A549 (cell line): Measurements from ENCODE around the gene PLEKHA4. TPM values are rescaled to one million over a fixed set of nuclear protein-coding genes. Genes with fewer than 3 reads are reported as not detected.
A peak's percentile ranks its signal among the peaks of the same experiment; 100 is the strongest.

Experiments used
- ATAC-seq, 2 experiments: fragments of 200-7000 bp in 1 of 2; fragments of >200 bp in 1 of 2; cut with Nextera tagmentation in 1 of 2; cut with Tn5 transposase in 1 of 2; 3 replicates each; pipeline versions ENCODE4 v1.8.0 to v1.9.1; 2018 to 2020; ENCODE audit warnings: mild to moderate bottlenecking in 1 of 2, moderate library complexity in 1 of 2
- CTCF ChIA-PET: fragments of 300-600 bp; sonication (Branson Sonifier 250); formaldehyde crosslinking; extraction: SDS; loops from one replicate; lab custom pipeline; 2021; ENCODE audit warnings: antibody characterized with exemption, inconsistent platforms; lab: Yijun Ruan, JAX
- POLR2A ChIA-PET: fragments of 350-600 bp; formaldehyde crosslinking; extraction: SDS; loops from one replicate; lab custom pipeline; 2021; ENCODE audit warnings: antibody characterized with exemption, inconsistent platforms; lab: Yijun Ruan, JAX
- DNase-seq, 2 experiments: peaks; one replicate each; pipeline versions ENCODE4 v3.0.0 to v3.0.0-alpha.2; 2011 to 2016; ENCODE audit warnings: low read depth in 1 of 2, low spot score in 1 of 2
- FAIRE-seq: peaks from 2 replicates; lab custom pipeline; 2011; peaks lifted over from hg19 to GRCh38; lab: Jason Lieb, UNC
- H3K27ac ChIP-seq, 2 experiments: fragments of >200 bp; sonication (Bioruptor Twin); formaldehyde crosslinking; 3 replicates each; pipeline ENCODE4 v1.5.1; 2016 to 2017
- H3K4me1 ChIP-seq: fragments of >200 bp; sonication (Bioruptor Twin); formaldehyde crosslinking; 3 replicates; pipeline ENCODE4 v1.6.1; 2016
- H3K4me2 ChIP-seq: fragments of >200 bp; sonication (Bioruptor Twin); formaldehyde crosslinking; 3 replicates; pipeline ENCODE4 v1.6.1; 2016
- H3K4me3 ChIP-seq: fragments of >200 bp; sonication (Bioruptor Twin); formaldehyde crosslinking; 3 replicates; pipeline ENCODE4 v1.5.1; 2016
- H3K9me3 ChIP-seq: fragments of >200 bp; sonication (Bioruptor Twin); formaldehyde crosslinking; 3 replicates; pipeline ENCODE4 v1.6.1; 2016
- ATOH8 ChIP-seq: fragments of 250-450 bp; sonication (Bioruptor Pico); IDR thresholded peaks from 2 replicates; pipeline ENCODE4 v1.5.0; 2020; ENCODE audit warnings: low read depth, mild to moderate bottlenecking, moderate library complexity
- BCL3 ChIP-seq: fragments of >200 bp; sonication (Bioruptor Twin); formaldehyde crosslinking; IDR thresholded peaks from 3 replicates; pipeline ENCODE4 v1.6.1; 2016
- CBX2 ChIP-seq: fragments of 200-600 bp; sonication (generic); IDR thresholded peaks from 2 replicates; pipeline ENCODE4 v1.6.1; 2016; ENCODE audit warnings: low read depth, mild to moderate bottlenecking, borderline replicate concordance
- CBX8 ChIP-seq: fragments of 200-600 bp; sonication (generic); IDR thresholded peaks from 2 replicates; pipeline ENCODE4 v1.6.1; 2016
- CEBPB ChIP-seq, 2 experiments: fragments of >200 bp in 1 of 2; sonication (Bioruptor Twin) in 1 of 2; formaldehyde crosslinking in 1 of 2; IDR thresholded peaks; 2 replicates each; pipeline ENCODE4 v1.6.1; 2012 to 2016
- CHD2 ChIP-seq: fragments of 150-350 bp; IDR thresholded peaks from 2 replicates; pipeline ENCODE4 v1.6.1; 2014; ENCODE audit warnings: low read length; ENCODE audit not compliant: partially characterized antibody
- EHF ChIP-seq: fragments of 250-450 bp; sonication (Bioruptor Pico); IDR thresholded peaks from 2 replicates; pipeline ENCODE4 v1.5.0; 2020; ENCODE audit warnings: mild to moderate bottlenecking
- EP300 ChIP-seq, 2 experiments: fragments of >200 bp; sonication (Bioruptor Twin); formaldehyde crosslinking; IDR thresholded peaks; 2 replicates in 1 of 2; 3 replicates in 1 of 2; pipeline ENCODE4 v1.6.1; 2016 to 2017
- ESRRA ChIP-seq: fragments of 150-350 bp; IDR thresholded peaks from 2 replicates; pipeline ENCODE4 v1.6.1; 2014; ENCODE audit warnings: mild to moderate bottlenecking, low read length, borderline replicate concordance
- FOSB ChIP-seq: fragments of 250-450 bp; sonication (Bioruptor Pico); IDR thresholded peaks from 2 replicates; pipeline ENCODE4 v1.5.0; 2020; ENCODE audit warnings: mild to moderate bottlenecking, moderate library complexity
- FOXS1 ChIP-seq: fragments of 250-450 bp; sonication (Bioruptor Pico); IDR thresholded peaks from 2 replicates; pipeline ENCODE4 v1.5.0; 2020; ENCODE audit warnings: mild to moderate bottlenecking, moderate library complexity
- GATA3 ChIP-seq: IDR thresholded peaks from 2 replicates; pipeline ENCODE4 v1.6.1; 2012; ENCODE audit warnings: borderline replicate concordance
- HDAC2 ChIP-seq: fragments of 200-600 bp; sonication (generic); IDR thresholded peaks from 2 replicates; pipeline ENCODE4 v1.6.1; 2016
- HEYL ChIP-seq: fragments of 250-450 bp; sonication (Bioruptor Pico); IDR thresholded peaks from 2 replicates; pipeline ENCODE4 v1.8.0; 2021; ENCODE audit warnings: mild to moderate bottlenecking, moderate library complexity
- HMGXB4 ChIP-seq: fragments of 250-450 bp; sonication (Bioruptor Pico); IDR thresholded peaks from 2 replicates; pipeline ENCODE4 v1.5.0; 2021; ENCODE audit warnings: mild to moderate bottlenecking, moderate library complexity, borderline replicate concordance
- HOXB13 ChIP-seq: fragments of 250-450 bp; sonication (Bioruptor Pico); IDR thresholded peaks from 2 replicates; pipeline ENCODE4 v1.5.0; 2020; ENCODE audit warnings: low read depth, mild to moderate bottlenecking, moderate library complexity
- HOXB5 ChIP-seq: fragments of 250-450 bp; sonication (Bioruptor Pico); IDR thresholded peaks from 2 replicates; pipeline ENCODE4 v1.5.0; 2020; ENCODE audit warnings: mild to moderate bottlenecking, moderate library complexity
- JUNB ChIP-seq: fragments of >200 bp; sonication (Bioruptor Twin); formaldehyde crosslinking; IDR thresholded peaks from 2 replicates; pipeline ENCODE4 v1.6.1; 2016
- KDM5A ChIP-seq: fragments of 200-600 bp; sonication (generic); IDR thresholded peaks from 2 replicates; pipeline ENCODE4 v1.6.1; 2016; ENCODE audit warnings: antibody characterized with exemption, mild to moderate bottlenecking
- MAZ ChIP-seq: fragments of 150-350 bp; IDR thresholded peaks from 2 replicates; pipeline ENCODE4 v1.6.1; 2014; ENCODE audit warnings: antibody characterized with exemption, low read depth, low read length, borderline replicate concordance
- MYC ChIP-seq: IDR thresholded peaks from 2 replicates; pipeline ENCODE4 v1.6.1; 2012; ENCODE audit warnings: mild to moderate bottlenecking, inconsistent platforms, low read length, improper control_type of control experiment, borderline replicate concordance
- NFE2L2 ChIP-seq: fragments of 150-350 bp; conservative IDR thresholded peaks from 2 replicates; pipeline ENCODE4 v1.6.1; 2014; ENCODE audit warnings: low read length
- PBX3 ChIP-seq: IDR thresholded peaks from 2 replicates; pipeline ENCODE4 v1.6.1; 2012
- POLR2A ChIP-seq: IDR thresholded peaks from 2 replicates; pipeline ENCODE4 v1.6.1; 2012; ENCODE audit warnings: mild to moderate bottlenecking, low read length
- RAD21 ChIP-seq, 2 experiments: fragments of >200 bp in 1 of 2; sonication (Bioruptor Twin) in 1 of 2; formaldehyde crosslinking in 1 of 2; IDR thresholded peaks in 1 of 2; conservative IDR thresholded peaks in 1 of 2; 2 replicates in 1 of 2; 3 replicates in 1 of 2; pipeline ENCODE4 v1.6.1; 2012 to 2018; ENCODE audit warnings: inconsistent platforms in 1 of 2
- REST ChIP-seq: fragments of 200-600 bp; sonication (generic); IDR thresholded peaks from 2 replicates; pipeline ENCODE4 v1.6.1; 2016; ENCODE audit warnings: antibody characterized with exemption, mild to moderate bottlenecking, moderate library complexity
- RNF2 ChIP-seq: fragments of 200-600 bp; sonication (generic); IDR thresholded peaks from 2 replicates; pipeline ENCODE4 v1.6.1; 2016; ENCODE audit warnings: low read depth, mild to moderate bottlenecking, antibody characterized with exemption, moderate library complexity, borderline replicate concordance
- TFCP2L1 ChIP-seq: fragments of 250-450 bp; sonication (Bioruptor Pico); IDR thresholded peaks from 2 replicates; pipeline ENCODE4 v1.5.0; 2021; ENCODE audit warnings: mild to moderate bottlenecking
- TP53 ChIP-seq: fragments of 250-450 bp; sonication (Bioruptor Pico); IDR thresholded peaks from 2 replicates; pipeline ENCODE4 v1.5.0; 2021; ENCODE audit warnings: mild to moderate bottlenecking, moderate library complexity
- USF2 ChIP-seq: fragments of 450-650 bp; IDR thresholded peaks from 2 replicates; pipeline ENCODE4 v1.6.1; 2014; ENCODE audit warnings: antibody characterized with exemption
- ZC3H11A ChIP-seq: fragments of 450-650 bp; IDR thresholded peaks from 2 replicates; pipeline ENCODE4 v1.6.1; 2014; ENCODE audit warnings: antibody characterized with exemption, mild to moderate bottlenecking
- ZNF302 ChIP-seq: fragments of 250-450 bp; sonication (Bioruptor Pico); IDR thresholded peaks from 2 replicates; pipeline ENCODE4 v1.9.0; 2021; ENCODE audit warnings: inconsistent platforms, mild to moderate bottlenecking, moderate library complexity
- WGBS: methylation state at CpG from one replicate; pipeline ENCODE4 v1.1.6; 2017; ENCODE audit errors: missing lambda C conversion rate; 5-methylcytosine and 5-hydroxymethylcytosine counted together
- polyA plus RNA-seq, 4 experiments: library from polyadenylated mRNA; depleted of rRNA in 3 of 4; stranded (reverse); fragments of >200 nt; fragmentation: RNase III in 1 of 4; extraction: RNeasy Plus Mini Kit Qiagen cat#74134 plus additional on column Dnase treatment in 1 of 4; gene quantifications; 2 replicates in 3 of 4; 3 replicates in 1 of 4; pipeline ENCODE4 v1.2.3, GENCODE V29; 2011 to 2017

PLEKHA4 gene
- polyA plus RNA-seq, 2 of the 4 experiments (the other 2 are of a cell fraction), result 0.34 to 0.46 TPM

- FAIRE-seq (peak; percentile 99), DNase-seq (peak; percentile 99 to 100), ATAC-seq (peak; percentile 93 to 97)
- Histone ChIP-seq H3K4me3 (peak within 1 kb of the TSS; percentile 83), H3K9me3 (no peaks in the 10 kb centered on the region), H3K4me1 (peaks cover 20% of the 10 kb centered on the region; the same call in 2 of the 3 replicates), H3K4me2 (peak within 1 kb of the TSS; percentile 87), H3K27ac (peak within 1 kb of the TSS; percentile 87 to 90)
- WGBS, result 6% methylated on average over 34 of the region's 34 CpGs
- ChIA-PET CTCF (interaction anchor here (0.7 to 5.8 kb wide), 18 partner anchors 10 to 93 kb away, joined by 3 to 48 read pairs (median 4); partner anchors contain the start of genes BAX, GYS1 and RUVBL2), POLR2A (interaction anchor here (0.5 to 3.1 kb wide), 18 partner anchors 19 to 644 kb away, joined by 3 to 42 read pairs (median 4); partner anchors contain the start of genes BAX, CARD8, DHDH and GYS1)
- TF ChIP-seq CBX8 (no peak), PBX3 (no peak), CEBPB (IDR thresholded peaks at IDR 0.05) (peak in 1 of 2 experiments; percentile 57; a peak in 2 of 4 replicates), BCL3 (peak; percentile 22; the same call in 1 of the 3 replicates), CBX2 (no peak), FOSB (CRISPR knock-in tag) (no peak), GATA3 (no peak), HMGXB4 (CRISPR knock-in tag) (no peak), POLR2A (peak; percentile 64), FOXS1 (CRISPR knock-in tag) (no peak), MYC (peak; percentile 70; the same call in 1 of the 2 replicates), ZNF302 (CRISPR knock-in tag) (no peak), RAD21 (conservative IDR thresholded peaks at IDR 0.05 in 1 of 2, IDR thresholded peaks at IDR 0.05 in 1 of 2) (peak; percentile 36 to 52; a peak in 2 of 5 replicates), EHF (CRISPR knock-in tag) (no peak), TFCP2L1 (no peak), ZC3H11A (no peak), USF2 (no peak), HOXB5 (0 out of 2 replicates have a peak, but pooled peaks have one; percentile 52), ATOH8 (CRISPR knock-in tag) (no peak), CHD2 (no peak), TP53 (CRISPR knock-in tag) (no peak), EP300 (IDR thresholded peaks at IDR 0.05) (no peak), RNF2 (no peak), ESRRA (no peak; the same call in 1 of the 2 replicates), KDM5A (no peak), NFE2L2 (no peak), REST (no peak), MAZ (peak; percentile 43; the same call in 1 of the 2 replicates), HOXB13 (CRISPR knock-in tag) (no peak), HDAC2 (no peak), HEYL (no peak), JUNB (no peak)
Observed at GRCh38 chr19:48899781-48900476, 31.5 kb upstream of the PLEKHA4 start, which contains the start of gene NUCB1. Gene NUCB1, plus strand, starts transcription at chr19:48900312. Its CDS starts 485 bp downstream, at chr19:48900797.
